ENCODE data around the gene HMGCS1. TPM values are rescaled to one million over a fixed set of nuclear protein-coding genes. Genes with fewer than 3 reads are reported as not detected.

HMGCS1 gene
- total and polyA plus RNA-seq, 2 of the 13 experiments (the other 11 are each of a cell fraction or from before 2014, with no cell fraction given): 56.8 to 318 TPM

DNA sequence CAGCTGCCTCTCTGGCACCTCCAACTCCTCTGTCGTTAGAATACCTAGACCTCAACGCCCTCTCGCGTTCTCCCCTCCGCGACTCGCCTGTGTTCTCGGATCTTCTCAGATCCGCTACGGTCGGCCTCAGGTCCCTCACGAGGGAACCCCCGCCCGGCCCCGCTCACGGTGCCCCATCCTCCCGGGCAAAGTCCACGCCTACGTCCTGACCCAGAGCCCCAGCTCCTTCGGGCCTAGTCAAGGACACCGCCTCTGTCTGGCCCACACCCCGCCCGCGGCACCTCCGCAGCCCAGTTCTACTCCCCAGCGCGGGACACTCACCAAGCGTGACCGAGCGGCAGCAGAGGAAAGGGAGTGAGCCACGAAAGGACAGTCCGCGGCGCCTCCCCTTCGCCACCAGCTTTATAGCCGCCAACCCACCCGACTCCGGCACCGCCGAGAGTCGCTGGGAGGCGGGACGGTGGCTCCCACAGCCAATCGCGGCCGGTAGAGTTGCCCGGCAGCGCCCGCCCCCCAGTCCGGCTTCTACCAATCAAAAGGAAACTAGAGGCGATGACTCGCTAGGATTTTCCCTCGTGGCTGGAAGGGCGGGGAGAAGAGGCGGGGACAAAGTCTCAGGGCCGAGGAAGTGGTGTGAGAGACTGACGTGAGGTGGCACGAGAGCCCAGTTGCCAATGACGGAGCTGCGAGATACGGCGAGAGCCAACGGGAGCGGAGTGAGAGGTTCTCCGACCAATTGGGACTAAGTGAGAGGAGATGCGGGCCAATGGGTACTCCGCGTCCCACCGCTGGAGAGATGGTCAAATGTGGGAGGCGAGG is at the start of gene HMGCS1 (continued):
- no peak for TF ChIP-seq DDIT3 (CRISPR knock-in tag; IDR thresholded peaks at IDR 0.05)
- no peak for TF ChIP-seq ZNF878 (CRISPR knock-in tag; IDR thresholded peaks at IDR 0.05)
- peak; percentile 97 for TF ChIP-seq RBM39 (IDR thresholded peaks at IDR 0.05; ENCODE audit: low read depth, low read length, poor library complexity, severe bottlenecking)
- TF ChIP-seq, protein P1, sequence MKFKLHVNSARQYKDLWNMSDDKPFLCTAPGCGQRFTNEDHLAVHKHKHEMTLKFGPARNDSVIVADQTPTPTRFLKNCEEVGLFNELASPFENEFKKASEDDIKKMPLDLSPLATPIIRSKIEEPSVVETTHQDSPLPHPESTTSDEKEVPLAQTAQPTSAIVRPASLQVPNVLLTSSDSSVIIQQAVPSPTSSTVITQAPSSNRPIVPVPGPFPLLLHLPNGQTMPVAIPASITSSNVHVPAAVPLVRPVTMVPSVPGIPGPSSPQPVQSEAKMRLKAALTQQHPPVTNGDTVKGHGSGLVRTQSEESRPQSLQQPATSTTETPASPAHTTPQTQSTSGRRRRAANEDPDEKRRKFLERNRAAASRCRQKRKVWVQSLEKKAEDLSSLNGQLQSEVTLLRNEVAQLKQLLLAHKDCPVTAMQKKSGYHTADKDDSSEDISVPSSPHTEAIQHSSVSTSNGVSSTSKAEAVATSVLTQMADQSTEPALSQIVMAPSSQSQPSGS (CRISPR knock-in tag; IDR thresholded peaks at IDR 0.05): peak; percentile 19; the same call in 1 of the 2 replicates
- 0 out of 2 replicates have a peak, but pooled peaks have one; percentile 72 for TF ChIP-seq CBFB (CRISPR knock-in tag; IDR thresholded peaks at IDR 0.05)
- TF ChIP-seq CREM (IDR thresholded peaks at IDR 0.05): peak; percentile 93
- no peak; the same call in 1 of the 2 replicates for TF ChIP-seq CREM (CRISPR knock-in tag; IDR thresholded peaks at IDR 0.05)
- TF ChIP-seq ZKSCAN5 (CRISPR knock-in tag; IDR thresholded peaks at IDR 0.05): peak; percentile 67; the same call in 1 of the 2 replicates
- TF ChIP-seq ZNF224 (CRISPR knock-in tag; IDR thresholded peaks at IDR 0.05): no peak
- no peak for TF ChIP-seq FIP1L1 (IDR thresholded peaks at IDR 0.05; ENCODE audit: borderline replicate concordance, insufficient read depth, low read depth, low read length)
- TF ChIP-seq, protein P2, sequence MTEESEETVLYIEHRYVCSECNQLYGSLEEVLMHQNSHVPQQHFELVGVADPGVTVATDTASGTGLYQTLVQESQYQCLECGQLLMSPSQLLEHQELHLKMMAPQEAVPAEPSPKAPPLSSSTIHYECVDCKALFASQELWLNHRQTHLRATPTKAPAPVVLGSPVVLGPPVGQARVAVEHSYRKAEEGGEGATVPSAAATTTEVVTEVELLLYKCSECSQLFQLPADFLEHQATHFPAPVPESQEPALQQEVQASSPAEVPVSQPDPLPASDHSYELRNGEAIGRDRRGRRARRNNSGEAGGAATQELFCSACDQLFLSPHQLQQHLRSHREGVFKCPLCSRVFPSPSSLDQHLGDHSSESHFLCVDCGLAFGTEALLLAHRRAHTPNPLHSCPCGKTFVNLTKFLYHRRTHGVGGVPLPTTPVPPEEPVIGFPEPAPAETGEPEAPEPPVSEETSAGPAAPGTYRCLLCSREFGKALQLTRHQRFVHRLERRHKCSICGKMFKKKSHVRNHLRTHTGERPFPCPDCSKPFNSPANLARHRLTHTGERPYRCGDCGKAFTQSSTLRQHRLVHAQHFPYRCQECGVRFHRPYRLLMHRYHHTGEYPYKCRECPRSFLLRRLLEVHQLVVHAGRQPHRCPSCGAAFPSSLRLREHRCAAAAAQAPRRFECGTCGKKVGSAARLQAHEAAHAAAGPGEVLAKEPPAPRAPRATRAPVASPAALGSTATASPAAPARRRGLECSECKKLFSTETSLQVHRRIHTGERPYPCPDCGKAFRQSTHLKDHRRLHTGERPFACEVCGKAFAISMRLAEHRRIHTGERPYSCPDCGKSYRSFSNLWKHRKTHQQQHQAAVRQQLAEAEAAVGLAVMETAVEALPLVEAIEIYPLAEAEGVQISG (CRISPR knock-in tag; IDR thresholded peaks at IDR 0.05): peak; percentile 71
- TF ChIP-seq ZBTB46 (CRISPR knock-in tag; IDR thresholded peaks at IDR 0.05; ENCODE audit: borderline replicate concordance): no peak
- no peak for TF ChIP-seq NPAS2 (CRISPR knock-in tag; IDR thresholded peaks at IDR 0.05; ENCODE audit: borderline replicate concordance)
- peak; percentile 59; the same call in 1 of the 2 replicates for TF ChIP-seq ZNF563 (CRISPR knock-in tag; IDR thresholded peaks at IDR 0.05)
- TF ChIP-seq ZNF510 (CRISPR knock-in tag; IDR thresholded peaks at IDR 0.05; ENCODE audit: low read depth): no peak
- TF ChIP-seq ZNF335 (CRISPR knock-in tag; IDR thresholded peaks at IDR 0.05): peak; percentile 81; the same call in 1 of the 2 replicates
- no peak for TF ChIP-seq IRF1 (CRISPR knock-in tag; IDR thresholded peaks at IDR 0.05; ENCODE audit: low read depth)
- TF ChIP-seq SMAD9 (CRISPR knock-in tag; IDR thresholded peaks at IDR 0.05): no peak
- TF ChIP-seq SOX13 (IDR thresholded peaks at IDR 0.05): no peak
- peak in 1 of 2 experiments; percentile 8; a peak in 1 of 4 replicates for TF ChIP-seq SOX13 (CRISPR knock-in tag; conservative IDR thresholded peaks at IDR 0.05 in 1 of 2, IDR thresholded peaks at IDR 0.05 in 1 of 2)
- TF ChIP-seq ZNF354B (CRISPR knock-in tag; IDR thresholded peaks at IDR 0.05): no peak
- peak; percentile 46; the same call in 1 of the 2 replicates for TF ChIP-seq ERF (CRISPR knock-in tag; IDR thresholded peaks at IDR 0.05)
